Sigmoid colon (tissue), 4 donors: ENCODE data around the gene GABBR2.

ENCODE experiments used
- EP300 ChIP-seq, 4 donors: sonication (generic); formaldehyde crosslinking; IDR thresholded peaks; one replicate each; pipeline ENCODE4 v1.6.1; 2017; ENCODE audit warnings: antibody characterized with exemption in 4 of 4
- POLR2A ChIP-seq, 2 donors: fragments of 450-650 bp; IDR thresholded peaks; one replicate each; pipeline ENCODE4 v1.6.1; 2016; ENCODE audit warnings: antibody characterized with exemption in 2 of 2, mild to moderate bottlenecking in 2 of 2, moderate library complexity in 2 of 2
- POLR2AphosphoS5 ChIP-seq, 4 donors: sonication (generic); formaldehyde crosslinking; IDR thresholded peaks; one replicate each; pipeline ENCODE4 v1.6.1; 2017; ENCODE audit warnings: antibody characterized with exemption in 4 of 4
- TF ChIP-seq, protein P1 (sequence below), 4 experiments: fragments of 450-650 bp in 3 of 4; fragments of 200-600 bp in 1 of 4; IDR thresholded peaks; one replicate each; pipeline ENCODE4 v1.5.1; 2016 to 2019; ENCODE audit warnings: antibody characterized with exemption in 4 of 4, mild to moderate bottlenecking in 3 of 4, moderate library complexity in 2 of 4

DNA sequence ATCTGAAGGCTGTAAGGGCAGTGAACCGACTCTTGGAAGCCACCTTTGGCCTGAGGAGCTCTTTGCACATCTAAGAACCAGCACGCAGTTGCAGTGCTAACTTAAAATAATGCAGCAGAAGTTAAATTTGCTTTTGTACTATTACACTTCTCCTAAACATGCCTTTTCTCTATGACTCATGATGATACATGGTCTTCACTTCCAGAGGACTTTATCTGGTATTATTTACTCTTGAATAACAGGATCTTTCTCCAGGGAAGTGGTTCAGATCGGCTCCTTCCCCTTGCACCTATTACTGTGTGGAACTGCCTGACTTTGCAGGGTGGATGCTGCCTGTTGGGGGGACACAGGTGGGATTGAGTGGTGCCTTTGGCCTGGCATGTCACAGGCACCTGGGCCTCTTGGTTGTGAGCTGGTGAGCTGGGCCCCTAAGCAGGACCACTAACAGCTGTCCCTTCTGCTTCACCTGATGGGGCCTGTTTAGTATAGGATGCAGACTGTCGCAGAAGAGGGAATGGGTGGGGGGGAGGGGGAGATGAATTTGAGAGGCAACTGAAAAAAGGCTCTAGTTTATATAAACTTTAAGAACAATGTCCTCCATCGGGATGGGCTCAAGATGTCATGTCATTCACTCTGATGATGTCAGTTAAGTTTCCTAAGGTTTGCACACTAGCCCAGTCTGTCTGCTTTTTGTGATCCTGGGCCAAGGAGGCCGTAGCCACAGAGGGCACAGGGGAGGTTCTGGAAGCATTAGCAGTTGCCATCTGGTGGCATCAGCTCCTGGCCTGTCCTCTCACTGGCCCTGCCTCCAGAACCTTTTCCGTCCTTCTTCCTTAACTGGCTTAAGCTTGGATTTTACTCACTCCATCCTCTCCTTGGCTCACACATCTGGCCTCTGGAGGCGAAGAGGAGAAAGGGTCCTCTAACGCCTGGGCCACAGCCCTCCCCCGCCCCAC lies 33.9 kb upstream of the GABBR2 start:
- TF ChIP-seq, protein P1, sequence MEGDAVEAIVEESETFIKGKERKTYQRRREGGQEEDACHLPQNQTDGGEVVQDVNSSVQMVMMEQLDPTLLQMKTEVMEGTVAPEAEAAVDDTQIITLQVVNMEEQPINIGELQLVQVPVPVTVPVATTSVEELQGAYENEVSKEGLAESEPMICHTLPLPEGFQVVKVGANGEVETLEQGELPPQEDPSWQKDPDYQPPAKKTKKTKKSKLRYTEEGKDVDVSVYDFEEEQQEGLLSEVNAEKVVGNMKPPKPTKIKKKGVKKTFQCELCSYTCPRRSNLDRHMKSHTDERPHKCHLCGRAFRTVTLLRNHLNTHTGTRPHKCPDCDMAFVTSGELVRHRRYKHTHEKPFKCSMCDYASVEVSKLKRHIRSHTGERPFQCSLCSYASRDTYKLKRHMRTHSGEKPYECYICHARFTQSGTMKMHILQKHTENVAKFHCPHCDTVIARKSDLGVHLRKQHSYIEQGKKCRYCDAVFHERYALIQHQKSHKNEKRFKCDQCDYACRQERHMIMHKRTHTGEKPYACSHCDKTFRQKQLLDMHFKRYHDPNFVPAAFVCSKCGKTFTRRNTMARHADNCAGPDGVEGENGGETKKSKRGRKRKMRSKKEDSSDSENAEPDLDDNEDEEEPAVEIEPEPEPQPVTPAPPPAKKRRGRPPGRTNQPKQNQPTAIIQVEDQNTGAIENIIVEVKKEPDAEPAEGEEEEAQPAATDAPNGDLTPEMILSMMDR (IDR thresholded peaks at IDR 0.05), result no peak
- TF ChIP-seq POLR2AphosphoS5 (IDR thresholded peaks at IDR 0.05) (no peak), POLR2A (IDR thresholded peaks at IDR 0.05) (no peak), EP300 (IDR thresholded peaks at IDR 0.05) (no peak)
